A549 (cell line): ENCODE data around the gene PLXND1.

Experiments
- CTCF ChIP-seq: fragments of >200 bp; sonication (Bioruptor Twin); formaldehyde crosslinking; IDR thresholded peaks from 3 replicates; pipeline ENCODE4 v1.5.1; 2016
- ELK1 ChIP-seq: fragments of 150-350 bp; IDR thresholded peaks from 2 replicates; pipeline ENCODE4 v1.6.1; 2014; ENCODE audit warnings: low read depth, mild to moderate bottlenecking, low read length

GRCh38 chr3:129636082-129636481, 29.6 kb upstream of the PLXND1 start:
- TF ChIP-seq CTCF = no peak
- no peak for TF ChIP-seq ELK1
